ENCODE data around the gene PACSIN1.
"Not testable (repeated sequence)": the region's sequence is repeated elsewhere in the genome, so short reads cannot be mapped to it uniquely, and the experiment has no call there.

PACSIN1 gene

GRCh38 chr6:34486106-34486740 is 20.3 kb downstream of the PACSIN1 start:
- Histone ChIP-seq H3K4me2 (ENCODE audit: low read depth, low read length, poor library complexity, severe bottlenecking) (peak overlapping the region; percentile 59), H3K9ac (ENCODE audit: low read length) (peak overlapping the region; percentile 38), H4K20me1 (ENCODE audit: low read depth, low read length) (no peaks in the 10 kb centered on the region), H3K79me2 (ENCODE audit: insufficient read depth, low read length) (no peaks in the 10 kb centered on the region), H3F3A (ENCODE audit: insufficient read depth) (peaks cover 19% of the 10 kb centered on the region), H3K4me3 (ENCODE audit: insufficient read depth, low read length, poor library complexity, severe bottlenecking) (no peak overlapping the region), H2AFZ (ENCODE audit: low read depth, low read length, severe bottlenecking) (no peak overlapping the region), H3K27ac (ENCODE audit: low read depth, low read length) (peak overlapping the region; percentile 71), H3K27me3 (ENCODE audit: low read length) (no peaks in the 10 kb centered on the region), H3K36me3 (ENCODE audit: low read length) (no peaks in the 10 kb centered on the region), H3K9me3 (ENCODE audit: insufficient read depth, low read length) (no peaks in the 10 kb centered on the region), H3K9me2 (replicated peaks; ENCODE audit: insufficient read depth, low read length) (no peaks in the 10 kb centered on the region)
- TF ChIP-seq EZH2phosphoT487 (conservative IDR thresholded peaks at IDR 0.05; ENCODE audit: low read length) (no peak), CTCF (IDR thresholded peaks at IDR 0.05; ENCODE audit: insufficient read depth, low read length, poor library complexity, severe bottlenecking) (no peak)

DNA sequence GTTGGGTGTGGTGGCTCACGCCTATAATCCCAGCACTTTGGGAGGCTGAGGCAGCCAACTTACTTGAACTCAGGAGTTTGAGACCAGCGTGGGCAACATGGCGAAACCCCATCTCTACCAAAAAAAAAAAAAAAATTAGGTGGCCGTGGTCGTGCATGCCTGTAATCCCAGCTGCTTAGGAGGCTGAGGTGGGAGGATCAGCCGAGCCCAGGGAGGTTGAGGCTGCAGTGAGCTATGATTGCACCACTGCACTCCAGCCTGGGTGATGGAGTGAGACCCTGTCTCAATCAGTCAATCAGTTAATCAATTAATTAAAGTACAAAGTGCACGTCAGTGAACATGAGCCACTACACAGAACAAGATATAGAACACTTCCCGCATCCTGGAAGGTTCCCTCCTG is 21.0 kb downstream of the PACSIN1 start:
- H3K4me3 ChIP-seq (ENCODE audit: insufficient read depth, low read length, poor library complexity, severe bottlenecking); H3K9me3 ChIP-seq (ENCODE audit: insufficient read depth, low read length); H3K9me2 ChIP-seq (replicated peaks; ENCODE audit: insufficient read depth, low read length); H3K79me2 ChIP-seq (ENCODE audit: insufficient read depth, low read length); H4K20me1 ChIP-seq (ENCODE audit: low read depth, low read length); H3K27me3 ChIP-seq (ENCODE audit: low read length); H3K36me3 ChIP-seq (ENCODE audit: low read length); H2AFZ ChIP-seq (ENCODE audit: low read depth, low read length, severe bottlenecking); H3K4me2 ChIP-seq (ENCODE audit: low read depth, low read length, poor library complexity, severe bottlenecking); H3K9ac ChIP-seq (ENCODE audit: low read length); H3K27ac ChIP-seq (ENCODE audit: low read depth, low read length): not testable (repeated sequence)
- peaks cover 19% of the 10 kb centered on the region for H3F3A ChIP-seq (ENCODE audit: insufficient read depth)

- no peak for TF ChIP-seq CTCF (IDR thresholded peaks at IDR 0.05; ENCODE audit: insufficient read depth, low read length, poor library complexity, severe bottlenecking)
- no peak for TF ChIP-seq EZH2phosphoT487 (conservative IDR thresholded peaks at IDR 0.05; ENCODE audit: low read length)
Measured at GRCh38 chr6:34487536-34487935, 21.7 kb downstream of the PACSIN1 start.

GRCh38 chr6:34489207-34489805 is 23.4 kb downstream of the PACSIN1 start:
- Histone ChIP-seq H3F3A (ENCODE audit: insufficient read depth) (peaks cover 15% of the 10 kb centered on the region), H3K9me2 (replicated peaks; ENCODE audit: insufficient read depth, low read length) (no peaks in the 10 kb centered on the region), H3K4me2 (ENCODE audit: low read depth, low read length, poor library complexity, severe bottlenecking) (no peak overlapping the region), H3K79me2 (ENCODE audit: insufficient read depth, low read length) (no peaks in the 10 kb centered on the region), H3K36me3 (ENCODE audit: low read length) (no peaks in the 10 kb centered on the region), H3K27ac (ENCODE audit: low read depth, low read length) (no peak overlapping the region), H3K9ac (ENCODE audit: low read length) (no peak overlapping the region), H3K4me3 (ENCODE audit: insufficient read depth, low read length, poor library complexity, severe bottlenecking) (no peak overlapping the region), H2AFZ (ENCODE audit: low read depth, low read length, severe bottlenecking) (no peak overlapping the region), H3K9me3 (ENCODE audit: insufficient read depth, low read length) (no peaks in the 10 kb centered on the region), H3K27me3 (ENCODE audit: low read length) (no peaks in the 10 kb centered on the region), H4K20me1 (ENCODE audit: low read depth, low read length) (no peaks in the 10 kb centered on the region)
- no peak for TF ChIP-seq CTCF (IDR thresholded peaks at IDR 0.05; ENCODE audit: insufficient read depth, low read length, poor library complexity, severe bottlenecking)
- no peak for TF ChIP-seq EZH2phosphoT487 (conservative IDR thresholded peaks at IDR 0.05; ENCODE audit: low read length)

More at GRCh38 chr6:34487536-34487935, 21.7 kb downstream of the PACSIN1 start:
- no peak overlapping the region for H3K4me2 ChIP-seq (ENCODE audit: low read depth, low read length, poor library complexity, severe bottlenecking)
- no peaks in the 10 kb centered on the region for H3K9me3 ChIP-seq (ENCODE audit: insufficient read depth, low read length)
- H2AFZ ChIP-seq (ENCODE audit: low read depth, low read length, severe bottlenecking), result no peak overlapping the region
- H3K4me3 ChIP-seq (ENCODE audit: insufficient read depth, low read length, poor library complexity, severe bottlenecking), result no peak overlapping the region
- no peaks in the 10 kb centered on the region for H3K9me2 ChIP-seq (replicated peaks; ENCODE audit: insufficient read depth, low read length)
- no peaks in the 10 kb centered on the region for H4K20me1 ChIP-seq (ENCODE audit: low read depth, low read length)
- no peak overlapping the region for H3K27ac ChIP-seq (ENCODE audit: low read depth, low read length)
- H3K9ac ChIP-seq (ENCODE audit: low read length), result no peak overlapping the region
- no peaks in the 10 kb centered on the region for H3K36me3 ChIP-seq (ENCODE audit: low read length)
- peaks cover 19% of the 10 kb centered on the region for H3F3A ChIP-seq (ENCODE audit: insufficient read depth)
- H3K79me2 ChIP-seq (ENCODE audit: insufficient read depth, low read length), result no peaks in the 10 kb centered on the region
- no peaks in the 10 kb centered on the region for H3K27me3 ChIP-seq (ENCODE audit: low read length)

Data from SU-DHL-6 (cell line).